Measurements from ENCODE around the gene ITSN2.

GRCh38 chr2:24276349-24276899 lies 83.9 kb downstream of the ITSN2 start:
- TF ChIP-seq CTCF (IDR thresholded peaks at IDR 0.05) (no peak), POLR2A (IDR thresholded peaks at IDR 0.05) (no peak)

All from body of pancreas (tissue), 4 donors.